GM19438 (cell line): ENCODE measurements around the gene PLOD3.
"Not testable (repeated sequence)": the region's sequence is repeated elsewhere in the genome, so short reads cannot be mapped to it uniquely, and the experiment has no call there.

ENCODE experiments used
- ATAC-seq: cut with Tn5 transposase; IDR thresholded peaks from one replicate; pipeline ENCODE4 v1.9.1; 2021; ENCODE audit warnings: low read depth; ENCODE audit not compliant: unreplicated experiment

The PLOD3 gene

GRCh38 chr7:101216001-101216859, 1.2 kb downstream of the PLOD3 start:
- no peak for ATAC-seq

- ATAC-seq: no peak
These were observed 5.4 kb downstream of the PLOD3 start for GRCh38 chr7:101212014-101212413.

- ATAC-seq: no peak
These were observed 5.9 kb downstream of the PLOD3 start for GRCh38 chr7:101211501-101211900.

GRCh38 chr7:101210143-101210542, 7.2 kb downstream of the PLOD3 start:
- no peak for ATAC-seq

- ATAC-seq: no peak
These were observed 8.6 kb downstream of the PLOD3 start for GRCh38 chr7:101208794-101209193.

GRCh38 chr7:101207459-101207858, 9.9 kb downstream of the PLOD3 start:
- ATAC-seq: no peak

- no peak for ATAC-seq
These were observed 10.7 kb downstream of the PLOD3 start for GRCh38 chr7:101206665-101207042.

GRCh38 chr7:101205901-101206664, 11.3 kb downstream of the PLOD3 start:
- ATAC-seq: no peak

GRCh38 chr7:101203740-101204738, 13.3 kb downstream of the PLOD3 start:
- not testable (repeated sequence) for ATAC-seq

- ATAC-seq: no peak
These were observed 14.8 kb downstream of the PLOD3 start for GRCh38 chr7:101202603-101202918.

GRCh38 chr7:101201695-101202602, 15.4 kb downstream of the PLOD3 start:
- ATAC-seq: no peak

GRCh38 chr7:101200862-101201599, 16.4 kb downstream of the PLOD3 start, which contains the start of gene MOGAT3:
Gene MOGAT3, minus strand, starts transcription at chr7:101201036. Its CDS starts 182 bp downstream, at chr7:101200854.
- no peak for ATAC-seq

GRCh38 chr7:101200504-101200861, 16.9 kb downstream of the PLOD3 start:
- no peak for ATAC-seq

GRCh38 chr7:101199522-101199921, 17.9 kb downstream of the PLOD3 start:
- ATAC-seq: not testable (repeated sequence)

- no peak for ATAC-seq
These were observed 18.9 kb downstream of the PLOD3 start for GRCh38 chr7:101198476-101198875.

GRCh38 chr7:101197991-101198390, 19.4 kb downstream of the PLOD3 start:
- no peak for ATAC-seq

GRCh38 chr7:101195884-101196283, 21.5 kb downstream of the PLOD3 start:
- no peak for ATAC-seq

- ATAC-seq: no peak
These were observed 28.3 kb downstream of the PLOD3 start for GRCh38 chr7:101189109-101189508.

- ATAC-seq: no peak
These were observed 30.4 kb downstream of the PLOD3 start for GRCh38 chr7:101186844-101187428.
